HepG2 (cell line): ENCODE results near the gene GH2. TPM values are rescaled to one million over a fixed set of nuclear protein-coding genes. Genes with fewer than 3 reads are reported as not detected.
A peak's percentile ranks its signal among the peaks of the same experiment; 100 is the strongest.

Source experiments
- ATRX ChIP-seq: sonication (generic); formaldehyde crosslinking; IDR thresholded peaks from 2 replicates; pipeline ENCODE4 v1.4.0; 2020; ENCODE audit warnings: missing genetic modification reagents, borderline replicate concordance
- CAMTA2 ChIP-seq: sonication (generic); formaldehyde crosslinking; IDR thresholded peaks from 2 replicates; pipeline ENCODE4 v1.4.0; 2020; ENCODE audit warnings: mild to moderate bottlenecking, missing genetic modification reagents, borderline replicate concordance
- CHD4 ChIP-seq: fragments of 200-600 bp; sonication (generic); IDR thresholded peaks from 2 replicates; pipeline ENCODE4 v1.7.0; 2017; ENCODE audit warnings: mild to moderate bottlenecking, low read length, borderline replicate concordance
- DPF2 ChIP-seq: sonication (generic); formaldehyde crosslinking; IDR thresholded peaks from 2 replicates; pipeline ENCODE4 v1.4.0; 2020; ENCODE audit warnings: mild to moderate bottlenecking, low read depth, missing genetic modification reagents, borderline replicate concordance
- LBX2 ChIP-seq: sonication (generic); formaldehyde crosslinking; IDR thresholded peaks from 2 replicates; pipeline ENCODE4 v1.5.0; 2020; ENCODE audit warnings: missing genetic modification reagents, mild to moderate bottlenecking, borderline replicate concordance
- PBX2 ChIP-seq: IDR thresholded peaks from 2 replicates; pipeline ENCODE4 v1.6.1; 2016; ENCODE audit warnings: control low read depth
- RXRB ChIP-seq: IDR thresholded peaks from 2 replicates; pipeline ENCODE4 v1.6.1; 2016; ENCODE audit warnings: borderline replicate concordance, missing genetic modification reagents, missing compliant biosample characterization
- SIX4 ChIP-seq: sonication (generic); formaldehyde crosslinking; IDR thresholded peaks from 2 replicates; pipeline ENCODE4 v1.4.0; 2020; ENCODE audit warnings: missing genetic modification reagents
- TBP ChIP-seq: sonication (generic); formaldehyde crosslinking; IDR thresholded peaks from 2 replicates; pipeline ENCODE4 v1.5.0; 2020; ENCODE audit warnings: missing genetic modification reagents
- U2AF1 ChIP-seq: fragments of 200-400 bp; formaldehyde crosslinking; optimal IDR thresholded peaks from 2 replicates; pipeline ENCODE3; 2017; ENCODE audit warnings: mild to moderate bottlenecking, low read depth, low read length
- ZBTB20 ChIP-seq: sonication (generic); formaldehyde crosslinking; IDR thresholded peaks from 2 replicates; pipeline ENCODE4 v1.8.1; 2023; ENCODE audit warnings: missing genetic modification reagents, low read depth, mild to moderate bottlenecking, borderline replicate concordance
- ZNF337 ChIP-seq: sonication (generic); formaldehyde crosslinking; IDR thresholded peaks from 2 replicates; pipeline ENCODE4 v1.5.1; 2020; ENCODE audit warnings: missing genetic modification reagents, low read depth, mild to moderate bottlenecking, borderline replicate concordance
- ZNF33A ChIP-seq: sonication (generic); formaldehyde crosslinking; IDR thresholded peaks from 2 replicates; pipeline ENCODE4 v1.5.1; 2020; ENCODE audit warnings: missing genetic modification reagents, mild to moderate bottlenecking, moderate library complexity, borderline replicate concordance
- ZNF407 ChIP-seq: sonication (generic); formaldehyde crosslinking; IDR thresholded peaks from one replicate; pipeline ENCODE4 v1.5.1; 2020; ENCODE audit warnings: mild to moderate bottlenecking, missing genetic modification reagents; ENCODE audit errors: not compliant biosample characterization
- ZNF75D ChIP-seq: sonication (generic); formaldehyde crosslinking; IDR thresholded peaks from 2 replicates; pipeline ENCODE4 v1.8.1; 2023; ENCODE audit warnings: missing genetic modification reagents, mild to moderate bottlenecking, borderline replicate concordance
- ZNF792 ChIP-seq: IDR thresholded peaks from 2 replicates; pipeline ENCODE4 v1.6.1; 2016
- polyA plus RNA-seq, 8 experiments: library from polyadenylated mRNA; depleted of rRNA in 3 of 8; stranded (reverse) in 7 of 8; unstranded in 1 of 8; fragments of >200 nt; fragmentation: Illumina TruSeq in 4 of 8; extraction: Trizol in 4 of 8; gene quantifications; 2 replicates each; pipeline versions ENCODE4 v1.2.1 to v1.2.3, GENCODE V29; 2011 to 2016; ENCODE audit warnings: low read depth in 4 of 8, missing spikeins in 1 of 8, mixed read lengths in 1 of 8; ENCODE audit not compliant: insufficient read depth in 1 of 8
- total RNA-seq, 5 experiments: library from RNA; depleted of rRNA; stranded (reverse); fragments of >200 nt; fragmentation: Illumina TruSeq; extraction: Trizol; gene quantifications; 2 replicates each; pipeline ENCODE4 v1.2.3, GENCODE V29; 2016; ENCODE audit warnings: low read depth in 1 of 5
- TF ChIP-seq, protein P1 (sequence below): sonication (generic); formaldehyde crosslinking; IDR thresholded peaks from 2 replicates; pipeline ENCODE4 v1.5.0; 2020; ENCODE audit warnings: missing genetic modification reagents

GH2 gene
- total and polyA plus RNA-seq, 2 of the 13 experiments (the other 11 are each of a cell fraction or from before 2014, with no cell fraction given) = not detected

DNA sequence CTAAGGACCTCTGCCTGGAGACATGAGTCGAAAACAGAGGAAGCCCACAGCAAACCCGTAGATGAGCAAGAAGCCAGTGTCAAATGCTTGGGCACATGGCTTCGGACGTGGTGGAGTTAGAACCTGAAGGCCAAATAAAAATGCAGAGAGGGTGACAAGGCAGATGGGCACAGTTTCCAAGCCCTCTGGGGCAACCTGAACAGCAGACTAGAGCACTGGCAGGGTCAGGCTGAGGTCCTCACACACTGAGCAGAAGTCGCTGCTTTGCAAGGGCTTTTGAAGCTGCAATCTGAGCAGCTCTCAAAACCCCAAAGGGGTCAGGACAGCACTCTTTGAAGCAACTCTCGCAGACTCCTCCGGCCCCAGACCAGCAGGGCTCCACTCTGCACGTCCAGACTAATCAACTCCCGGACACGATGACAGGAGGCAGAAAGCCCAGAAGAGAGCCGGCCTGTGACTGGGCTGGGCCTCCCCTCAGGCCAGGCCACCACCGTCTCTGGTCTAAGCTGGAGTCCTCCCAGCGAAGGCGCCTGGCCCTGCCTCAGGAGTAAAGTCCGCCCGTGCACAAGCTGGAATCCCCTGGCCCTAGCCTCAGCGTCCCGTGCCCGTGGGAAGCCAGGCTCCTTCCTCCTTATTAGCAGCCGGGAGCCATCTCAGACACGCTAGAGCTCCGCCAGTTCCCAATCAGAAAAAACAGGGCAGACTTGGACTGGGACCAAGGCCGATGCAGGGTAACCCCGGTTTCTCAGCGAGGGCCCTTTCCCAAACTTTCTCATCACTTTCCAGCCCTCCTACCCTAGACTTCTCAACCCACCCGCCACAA is 40.2 kb downstream of the GH2 start (continued):
- TF ChIP-seq ZNF407 (CRISPR knock-in tag) (no peak), CAMTA2 (CRISPR knock-in tag) (no peak), ATRX (CRISPR knock-in tag) (no peak), SIX4 (CRISPR knock-in tag) (no peak), DPF2 (0 out of 2 replicates have a peak, but pooled peaks have one; percentile 19), ZNF792 (CRISPR knock-in tag) (no peak), ZNF337 (no peak), PBX2 (CRISPR knock-in tag) (no peak), U2AF1 (peak; percentile 31), LBX2 (CRISPR knock-in tag) (no peak), TBP (CRISPR knock-in tag) (0 out of 2 replicates have a peak, but pooled peaks have one; percentile 34), CHD4 (no peak), ZBTB20 (no peak; the same call in 1 of the 2 replicates), ZNF33A (CRISPR knock-in tag) (no peak), RXRB (no peak), ZNF75D (CRISPR knock-in tag) (no peak)
- TF ChIP-seq, protein P1, sequence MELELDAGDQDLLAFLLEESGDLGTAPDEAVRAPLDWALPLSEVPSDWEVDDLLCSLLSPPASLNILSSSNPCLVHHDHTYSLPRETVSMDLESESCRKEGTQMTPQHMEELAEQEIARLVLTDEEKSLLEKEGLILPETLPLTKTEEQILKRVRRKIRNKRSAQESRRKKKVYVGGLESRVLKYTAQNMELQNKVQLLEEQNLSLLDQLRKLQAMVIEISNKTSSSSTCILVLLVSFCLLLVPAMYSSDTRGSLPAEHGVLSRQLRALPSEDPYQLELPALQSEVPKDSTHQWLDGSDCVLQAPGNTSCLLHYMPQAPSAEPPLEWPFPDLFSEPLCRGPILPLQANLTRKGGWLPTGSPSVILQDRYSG (CRISPR knock-in tag) = no peak; the same call in 1 of the 2 replicates
